Measurements from ENCODE around the gene PRSS48.
"Not testable (repeated sequence)": the region's sequence is repeated elsewhere in the genome, so short reads cannot be mapped to it uniquely, and the experiment has no call there.

Gene PRSS48

GRCh38 chr4:151276787-151277562 lies at the start of gene PRSS48:
Gene PRSS48, plus strand, starts transcription at chr4:151277161. Its CDS starts 12 bp downstream, at chr4:151277173.
- no peak for DNase-seq (ENCODE audit: low read depth)

- no peak for DNase-seq (ENCODE audit: low read depth)
Observed at GRCh38 chr4:151227172-151227571, 49.8 kb upstream of the PRSS48 start.

DNA sequence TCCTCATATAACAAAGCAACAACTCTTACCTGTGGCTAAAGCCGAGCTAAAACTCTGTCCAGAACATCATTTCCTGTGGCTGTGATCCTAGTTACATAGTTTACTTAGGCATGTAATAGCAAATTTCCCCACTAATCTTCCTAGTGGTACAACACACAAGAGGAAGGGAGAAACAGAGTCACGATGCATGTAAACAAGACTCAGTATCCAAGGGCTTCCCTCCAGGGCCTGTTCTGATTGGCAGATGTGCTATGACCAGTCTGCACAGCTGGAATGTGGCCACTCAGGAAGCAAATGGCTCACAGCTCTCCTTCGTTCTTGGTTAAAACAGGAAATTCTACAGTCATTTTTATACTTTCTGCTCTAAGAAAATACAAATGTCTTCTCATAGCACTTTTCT lies 49.2 kb upstream of the PRSS48 start:
- no peak for DNase-seq (ENCODE audit: low read depth)

- DNase-seq (ENCODE audit: low read depth), result no peak
Observed at GRCh38 chr4:151228189-151229119, 48.5 kb upstream of the PRSS48 start.

DNA sequence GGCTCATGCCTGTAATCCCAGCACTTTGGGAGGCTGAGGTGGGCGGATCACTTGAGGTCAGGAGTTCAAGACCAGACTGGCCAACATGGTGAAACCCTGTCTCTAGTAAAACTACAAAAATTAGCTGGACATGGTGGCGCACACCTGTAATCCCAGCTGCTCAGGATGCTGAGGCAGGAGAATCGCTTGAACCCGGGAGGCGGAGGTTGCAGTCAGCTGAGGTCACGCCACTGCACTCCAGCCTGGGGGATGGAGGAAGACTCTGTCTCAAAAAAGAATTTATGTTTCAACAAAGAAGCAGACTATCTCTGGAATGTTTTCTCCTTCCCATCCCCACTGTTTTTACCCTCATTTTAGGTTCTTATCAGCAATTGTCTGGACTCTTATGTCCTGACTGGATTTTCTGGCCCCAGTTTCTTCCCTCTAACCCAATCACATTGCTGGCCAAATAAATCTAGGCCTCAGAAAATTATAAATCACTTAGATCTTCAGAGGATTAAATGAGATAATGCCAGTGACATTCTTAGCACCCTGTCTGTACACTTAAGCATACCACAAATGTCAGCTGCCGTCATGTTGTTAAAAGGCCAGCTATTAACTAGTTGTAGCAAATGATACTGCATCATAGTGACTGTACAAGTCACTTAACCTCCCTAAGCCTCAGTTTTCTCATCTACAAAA lies 44.9 kb upstream of the PRSS48 start:
- no peak for DNase-seq (ENCODE audit: low read depth)

DNA sequence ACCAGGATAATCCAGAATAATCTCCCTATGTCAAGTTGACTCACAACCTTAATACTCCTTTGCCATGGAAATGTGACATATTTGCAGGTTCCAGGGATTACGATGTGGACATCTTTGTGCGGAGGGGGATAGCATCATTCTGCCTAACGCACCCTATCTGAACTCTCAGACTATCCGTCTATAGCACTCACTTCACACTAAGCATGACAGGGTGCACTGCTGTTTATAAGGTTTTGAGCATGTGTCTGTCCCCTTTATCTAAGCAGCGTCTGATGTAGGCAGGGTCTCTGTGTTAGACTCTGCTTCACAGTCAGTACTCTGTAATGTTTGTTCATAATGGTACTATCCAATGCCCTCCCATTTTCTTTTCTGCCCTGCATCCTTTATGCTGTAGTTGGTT lies 43.4 kb upstream of the PRSS48 start:
- DNase-seq (ENCODE audit: low read depth), result no peak

DNA sequence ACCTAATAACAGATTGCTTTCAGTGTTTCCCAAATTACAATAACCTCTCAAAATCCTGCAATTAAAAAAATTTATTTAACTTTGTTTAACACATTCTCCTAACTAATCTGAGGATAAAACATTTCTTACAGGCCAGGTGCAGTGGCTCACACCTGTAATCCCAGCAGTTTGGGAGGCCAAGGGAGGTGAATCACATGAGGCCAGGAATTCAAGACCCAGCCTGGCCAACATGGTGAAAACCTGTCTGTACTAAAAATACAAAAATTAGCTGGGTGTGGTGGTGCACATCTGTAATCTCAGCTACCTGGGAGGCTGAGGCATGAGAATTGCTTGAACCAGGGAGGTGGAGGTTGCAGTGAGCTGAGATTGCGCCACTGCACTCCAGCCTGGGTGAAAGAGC lies 41.6 kb upstream of the PRSS48 start:
- DNase-seq (ENCODE audit: low read depth), result not testable (repeated sequence)

GRCh38 chr4:151236036-151236435 lies 40.9 kb upstream of the PRSS48 start:
- no peak for DNase-seq (ENCODE audit: low read depth)

GRCh38 chr4:151238477-151238876 lies 38.5 kb upstream of the PRSS48 start:
- DNase-seq (ENCODE audit: low read depth), result no peak

- DNase-seq (ENCODE audit: low read depth), result no peak
Observed at GRCh38 chr4:151239608-151240007, 37.4 kb upstream of the PRSS48 start.

DNA sequence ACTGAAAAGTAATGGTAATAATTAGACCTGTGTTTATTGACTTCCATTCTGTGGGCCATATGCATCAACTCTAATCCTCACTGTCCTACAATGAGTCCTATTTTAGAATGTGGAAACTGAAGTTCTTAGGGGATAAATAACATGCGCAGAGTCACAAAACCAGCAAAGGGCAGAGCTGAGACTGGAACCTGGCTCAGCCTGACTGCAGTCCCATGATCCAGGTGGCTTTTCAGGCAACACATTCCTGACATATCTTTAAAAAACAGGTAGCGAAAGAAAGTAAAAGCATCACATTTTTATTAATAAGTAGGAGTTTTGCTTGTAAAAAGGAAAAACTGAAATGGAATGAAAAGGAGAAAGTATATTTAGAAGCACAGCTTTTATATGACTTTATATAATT lies 34.7 kb upstream of the PRSS48 start:
- DNase-seq (ENCODE audit: low read depth), result no peak

DNA sequence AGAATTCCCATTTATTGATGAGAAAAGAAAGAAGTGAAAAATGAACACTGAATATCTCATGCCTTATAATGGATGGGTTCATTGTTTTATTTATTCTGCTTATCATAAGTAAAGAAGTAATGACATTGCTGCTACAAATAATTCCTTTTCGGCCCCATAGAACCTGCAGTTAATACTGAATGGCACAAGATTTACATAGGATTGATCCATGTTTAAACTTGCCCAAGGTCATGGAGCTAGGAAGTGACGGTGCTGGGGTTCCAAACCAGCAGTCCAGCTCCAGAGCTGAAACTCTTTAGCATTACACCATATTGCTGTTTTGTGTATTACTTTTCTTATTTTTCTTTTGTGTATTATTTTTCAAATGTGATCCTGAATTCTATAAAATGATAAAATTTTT lies 30.2 kb upstream of the PRSS48 start:
- no peak for DNase-seq (ENCODE audit: low read depth)

GRCh38 chr4:151247395-151247794 lies 29.6 kb upstream of the PRSS48 start:
- no peak for DNase-seq (ENCODE audit: low read depth)

DNA sequence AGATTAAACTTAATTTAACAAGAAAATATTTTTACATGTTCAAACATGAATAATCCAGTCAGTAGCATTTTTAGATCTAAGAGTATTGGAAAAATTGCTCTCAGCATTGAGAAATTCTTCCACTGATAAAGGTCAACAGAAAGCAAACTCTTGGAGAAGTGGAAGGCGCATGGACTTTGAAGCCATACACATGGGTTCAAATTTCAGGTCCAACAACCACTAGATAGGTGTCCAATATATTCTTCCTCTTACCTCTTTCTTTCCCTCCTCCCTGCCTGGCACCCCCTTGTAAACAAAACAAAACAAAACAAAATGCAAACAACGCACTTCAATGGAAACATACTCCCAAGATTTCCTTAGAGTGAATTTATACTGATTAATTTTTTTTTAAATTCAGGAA lies 28.4 kb upstream of the PRSS48 start:
- no peak for DNase-seq (ENCODE audit: low read depth)

- DNase-seq (ENCODE audit: low read depth), result no peak
Observed at GRCh38 chr4:151250706-151251105, 26.3 kb upstream of the PRSS48 start.

DNA sequence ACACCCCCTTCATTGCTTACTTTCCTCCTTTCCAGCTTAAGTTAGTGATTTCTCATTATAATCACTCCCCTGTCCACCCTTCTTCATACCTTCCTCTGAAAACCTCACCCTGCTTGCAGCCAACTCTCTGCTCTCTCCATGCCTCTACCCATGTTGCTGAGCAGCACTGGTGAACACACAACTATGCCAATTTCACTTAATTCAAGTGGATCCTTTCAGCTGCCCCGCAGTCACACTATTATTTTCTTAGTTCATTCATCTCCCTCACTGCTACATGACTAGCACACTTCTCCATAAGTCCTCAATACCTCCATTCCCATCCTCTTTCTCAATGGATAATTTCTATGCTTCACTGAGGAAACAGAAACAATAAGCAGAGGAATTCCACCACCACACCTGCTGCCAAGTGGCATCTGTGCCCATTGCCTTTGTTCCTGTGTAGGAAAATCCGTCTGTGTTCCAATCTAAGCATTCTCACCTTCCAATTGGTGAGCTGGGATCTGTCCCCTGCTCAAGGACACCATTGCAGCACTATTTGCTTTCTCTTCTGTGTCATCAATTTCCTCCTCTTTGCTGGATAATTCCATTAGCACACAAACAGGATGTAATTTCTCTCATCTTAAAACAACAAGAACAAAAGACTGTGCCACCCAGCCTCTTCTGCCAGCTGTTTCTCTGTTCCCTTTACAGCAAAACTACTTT lies 25.2 kb upstream of the PRSS48 start:
- no peak for DNase-seq (ENCODE audit: low read depth)

GRCh38 chr4:151255226-151255625 lies 21.7 kb upstream of the PRSS48 start:
- not testable (repeated sequence) for DNase-seq (ENCODE audit: low read depth)

- not testable (repeated sequence) for DNase-seq (ENCODE audit: low read depth)
Observed at GRCh38 chr4:151255680-151256079, 21.3 kb upstream of the PRSS48 start.

- DNase-seq (ENCODE audit: low read depth), result no peak
Observed at GRCh38 chr4:151256134-151256533, 20.8 kb upstream of the PRSS48 start.

- no peak for DNase-seq (ENCODE audit: low read depth)
Observed at GRCh38 chr4:151257704-151258103, 19.3 kb upstream of the PRSS48 start.

- no peak for DNase-seq (ENCODE audit: low read depth)
Observed at GRCh38 chr4:151259752-151260151, 17.2 kb upstream of the PRSS48 start.

DNA sequence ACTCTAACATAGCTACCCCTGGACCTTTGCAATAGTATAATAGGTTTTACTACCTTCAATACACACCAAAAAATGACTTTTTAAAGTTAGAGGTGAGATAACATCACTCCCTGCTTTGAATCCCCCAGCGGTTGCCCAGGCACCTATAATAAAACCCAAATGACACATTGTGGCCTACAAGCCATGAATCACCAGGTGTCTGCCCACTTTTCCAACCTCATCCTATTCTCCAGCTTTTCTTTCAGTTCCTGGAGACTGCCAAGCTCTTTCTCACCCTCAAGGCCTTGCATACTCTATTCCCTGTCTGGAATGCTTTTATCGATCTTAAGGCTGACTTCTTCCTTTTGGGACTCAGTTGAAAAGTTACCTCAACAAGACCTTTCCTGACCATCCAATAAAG lies 16.4 kb upstream of the PRSS48 start:
- no peak for DNase-seq (ENCODE audit: low read depth)
